Adrenal gland (tissue), 5 donors: ENCODE measurements around the gene C2orf42.

Experiments
- CTCF ChIP-seq, 6 experiments: fragments of 450-650 bp in 4 of 6; fragments of 200-600 bp in 2 of 6; sonication (generic) in 1 of 6; IDR thresholded peaks; 1 replicate in 5 of 6; 2 replicates in 1 of 6; pipeline versions ENCODE4 v1.5.1 to v1.8.0; 2016 to 2021; ENCODE audit warnings: antibody characterized with exemption in 6 of 6, mild to moderate bottlenecking in 2 of 6, moderate library complexity in 1 of 6
- POLR2A ChIP-seq, 2 donors: fragments of 450-650 bp; IDR thresholded peaks; one replicate each; pipeline ENCODE4 v1.6.1; 2017; ENCODE audit warnings: antibody characterized with exemption in 2 of 2, mild to moderate bottlenecking in 2 of 2, moderate library complexity in 1 of 2
- donor health status: DM: no; HTN: no; CAD: no.

- TF ChIP-seq CTCF (IDR thresholded peaks at IDR 0.05) (no peak), POLR2A (IDR thresholded peaks at IDR 0.05) (no peak)
Observed at GRCh38 chr2:70128005-70128404, 62.8 kb downstream of the C2orf42 start.
